SK-N-SH treated with all-trans-retinoic acid at 6 μM for 48 hours (cell line): ENCODE data around the gene SRP54.

Experiments
- CREB5 ChIP-seq: fragments of 250-450 bp; sonication (Bioruptor Pico); IDR thresholded peaks from 2 replicates; pipeline ENCODE4 v1.5.1; 2020; ENCODE audit warnings: low read depth, mild to moderate bottlenecking, moderate library complexity
- CSDC2 ChIP-seq: fragments of 250-450 bp; sonication (Bioruptor Pico); IDR thresholded peaks from 2 replicates; pipeline ENCODE4 v1.5.0; 2020; ENCODE audit warnings: mild to moderate bottlenecking, moderate library complexity
- PATZ1 ChIP-seq: fragments of 250-450 bp; sonication (Bioruptor Pico); IDR thresholded peaks from 2 replicates; pipeline ENCODE4 v1.8.0; 2020; ENCODE audit warnings: mild to moderate bottlenecking, moderate library complexity, borderline replicate concordance
- TOX ChIP-seq: fragments of 250-450 bp; sonication (Bioruptor Pico); IDR thresholded peaks from 2 replicates; pipeline ENCODE4 v1.8.0; 2021; ENCODE audit warnings: mild to moderate bottlenecking, moderate library complexity, borderline replicate concordance
- ZC3H10 ChIP-seq: fragments of 250-450 bp; sonication (Bioruptor Pico); IDR thresholded peaks from 2 replicates; pipeline ENCODE4 v1.5.1; 2021; ENCODE audit warnings: mild to moderate bottlenecking, moderate library complexity
- ZFP30 ChIP-seq: fragments of 450-650 bp; formaldehyde crosslinking; IDR thresholded peaks from 2 replicates; pipeline ENCODE4 v1.5.0; 2022; ENCODE audit warnings: mild to moderate bottlenecking, moderate library complexity
- ZNF70 ChIP-seq: fragments of 450-650 bp; formaldehyde crosslinking; IDR thresholded peaks from 2 replicates; pipeline ENCODE4 v1.5.0; 2020; ENCODE audit warnings: mild to moderate bottlenecking, moderate library complexity

GRCh38 chr14:35047976-35048513 lies 65.3 kb downstream of the SRP54 start:
- TF ChIP-seq CREB5 (CRISPR knock-in tag) (no peak), ZFP30 (no peak), CSDC2 (CRISPR knock-in tag) (no peak), PATZ1 (CRISPR knock-in tag) (no peak), TOX (CRISPR knock-in tag) (no peak), ZC3H10 (no peak), ZNF70 (CRISPR knock-in tag) (no peak)
